Mesothelial cell of epicardium (in vitro differentiated cells): ENCODE data around the gene DCAF12. TPM values are rescaled to one million over a fixed set of nuclear protein-coding genes. Genes with fewer than 3 reads are reported as not detected.

Source experiments
- DNase-seq, 2 experiments: peaks; one replicate each; pipeline ENCODE4 v3.0.0; 2021; ENCODE audit warnings: low spot score in 2 of 2; ENCODE audit not compliant: unreplicated experiment in 2 of 2
- H3K27ac Mint-ChIP-seq: 2 replicates; pipeline ENCODE4 v1.8.0; 2021; ENCODE audit warnings: mixed read lengths
- H3K27me3 Mint-ChIP-seq: 2 replicates; pipeline ENCODE4 v1.8.0; 2021; ENCODE audit warnings: low read depth, mixed read lengths
- H3K36me3 Mint-ChIP-seq: 2 replicates; pipeline ENCODE4 v1.8.0; 2021; ENCODE audit warnings: mixed read lengths
- H3K4me1 Mint-ChIP-seq: 2 replicates; pipeline ENCODE4 v1.8.0; 2021; ENCODE audit warnings: mixed read lengths
- H3K4me3 Mint-ChIP-seq: 2 replicates; pipeline ENCODE4 v1.8.0; 2021; ENCODE audit warnings: mild to moderate bottlenecking, moderate library complexity, mixed read lengths
- H3K9me3 Mint-ChIP-seq: 2 replicates; pipeline ENCODE4 v1.8.0; 2021; ENCODE audit warnings: mixed read lengths
- total RNA-seq: library from RNA; stranded (reverse); gene quantifications from 3 replicates; pipeline ENCODE4 v1.2.1, GENCODE V29; 2021
- TF ChIP-seq, protein P1 (sequence below): fragments of 200-600 bp; sonication (generic); IDR thresholded peaks from one replicate; pipeline ENCODE4 v1.5.0; 2021; ENCODE audit warnings: antibody characterized with exemption; ENCODE audit not compliant: unreplicated experiment

Gene DCAF12
- total RNA-seq, 1 donor from 2014 or later = 35.2 TPM

DNA sequence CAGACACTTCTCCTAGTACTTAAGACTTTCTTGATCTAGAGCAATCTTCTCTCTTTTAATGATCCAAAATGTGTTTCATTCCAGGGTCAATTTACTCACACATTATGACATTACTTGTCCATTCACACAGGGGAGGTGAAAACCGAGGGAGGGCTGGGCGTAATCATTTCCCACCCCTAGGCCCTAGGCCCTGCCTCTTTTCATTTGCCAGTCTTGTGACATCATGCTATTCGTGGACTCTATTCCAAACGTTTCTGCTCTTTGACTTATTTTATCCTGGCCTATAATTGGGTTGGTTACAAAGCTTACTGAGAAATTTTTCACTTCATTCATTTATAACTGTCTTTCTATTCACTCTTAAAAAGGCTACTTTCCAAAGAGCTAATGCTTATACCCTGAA is 2.4 kb downstream of the DCAF12 start:
- no peak for DNase-seq

DNA sequence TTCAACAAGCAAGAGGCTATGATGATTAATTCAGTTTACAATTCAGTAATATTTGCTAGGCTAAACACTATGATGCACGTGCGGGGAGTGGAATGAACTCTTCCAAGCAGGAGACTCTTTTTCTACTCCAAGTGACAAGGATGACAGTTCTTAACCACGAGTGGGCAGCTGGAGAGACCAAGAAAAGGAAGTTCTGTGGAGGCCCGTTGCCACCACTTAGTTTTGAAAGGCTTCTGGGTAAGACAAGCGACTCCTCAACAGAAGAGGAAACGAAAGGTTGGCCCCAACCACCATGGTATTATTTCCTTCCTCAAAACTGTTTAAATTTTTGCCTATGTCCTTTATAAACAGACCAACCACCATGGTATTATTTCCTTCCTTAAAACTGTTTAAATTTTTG is 2.8 kb downstream of the DCAF12 start:
- no peaks in the 10 kb centered on the region for H3K9me3 Mint-ChIP-seq
- H3K27ac Mint-ChIP-seq = no peak overlapping the region
- peaks cover 30% of the 10 kb centered on the region for H3K4me1 Mint-ChIP-seq
- peaks cover 24% of the 10 kb centered on the region for H3K36me3 Mint-ChIP-seq
- DNase-seq = no peak
- no peak overlapping the region for H3K4me3 Mint-ChIP-seq
- H3K27me3 Mint-ChIP-seq = no peaks in the 10 kb centered on the region
- TF ChIP-seq, protein P1, sequence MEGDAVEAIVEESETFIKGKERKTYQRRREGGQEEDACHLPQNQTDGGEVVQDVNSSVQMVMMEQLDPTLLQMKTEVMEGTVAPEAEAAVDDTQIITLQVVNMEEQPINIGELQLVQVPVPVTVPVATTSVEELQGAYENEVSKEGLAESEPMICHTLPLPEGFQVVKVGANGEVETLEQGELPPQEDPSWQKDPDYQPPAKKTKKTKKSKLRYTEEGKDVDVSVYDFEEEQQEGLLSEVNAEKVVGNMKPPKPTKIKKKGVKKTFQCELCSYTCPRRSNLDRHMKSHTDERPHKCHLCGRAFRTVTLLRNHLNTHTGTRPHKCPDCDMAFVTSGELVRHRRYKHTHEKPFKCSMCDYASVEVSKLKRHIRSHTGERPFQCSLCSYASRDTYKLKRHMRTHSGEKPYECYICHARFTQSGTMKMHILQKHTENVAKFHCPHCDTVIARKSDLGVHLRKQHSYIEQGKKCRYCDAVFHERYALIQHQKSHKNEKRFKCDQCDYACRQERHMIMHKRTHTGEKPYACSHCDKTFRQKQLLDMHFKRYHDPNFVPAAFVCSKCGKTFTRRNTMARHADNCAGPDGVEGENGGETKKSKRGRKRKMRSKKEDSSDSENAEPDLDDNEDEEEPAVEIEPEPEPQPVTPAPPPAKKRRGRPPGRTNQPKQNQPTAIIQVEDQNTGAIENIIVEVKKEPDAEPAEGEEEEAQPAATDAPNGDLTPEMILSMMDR = no peak

More for the DNA sequence above, 2.4 kb downstream of the DCAF12 start:
- TF ChIP-seq, protein P1 = no peak
- H3K27ac Mint-ChIP-seq = no peak overlapping the region
- peaks cover 30% of the 10 kb centered on the region for H3K4me1 Mint-ChIP-seq
- H3K4me3 Mint-ChIP-seq = no peak overlapping the region
- H3K27me3 Mint-ChIP-seq = no peaks in the 10 kb centered on the region
- no peaks in the 10 kb centered on the region for H3K9me3 Mint-ChIP-seq
- peaks cover 21% of the 10 kb centered on the region for H3K36me3 Mint-ChIP-seq

DNA sequence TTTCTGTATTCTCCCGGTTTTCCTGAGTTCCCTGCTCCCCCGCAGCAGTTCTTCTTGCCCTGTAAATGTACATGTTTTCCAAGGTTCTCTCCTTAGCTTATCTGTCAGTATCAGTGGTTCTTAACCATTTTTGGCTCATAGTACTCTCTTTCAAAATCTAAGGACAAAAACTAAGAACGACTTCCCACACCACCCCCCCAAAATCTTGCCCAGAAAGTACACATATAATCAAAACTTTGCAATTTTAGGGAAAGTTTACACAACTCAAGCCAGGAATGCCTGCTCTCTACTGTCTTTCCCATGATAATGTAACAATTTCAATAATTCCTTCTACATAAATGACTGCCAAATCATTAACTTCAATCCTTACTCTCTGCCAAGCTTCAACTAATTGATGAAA is 4.5 kb downstream of the DCAF12 start:
- H3K4me1 Mint-ChIP-seq = peaks cover 27% of the 10 kb centered on the region
- peaks cover 24% of the 10 kb centered on the region for H3K36me3 Mint-ChIP-seq
- TF ChIP-seq, protein P1 = no peak
- no peak overlapping the region for H3K4me3 Mint-ChIP-seq
- no peaks in the 10 kb centered on the region for H3K9me3 Mint-ChIP-seq
- DNase-seq = no peak
- no peak overlapping the region for H3K27ac Mint-ChIP-seq
- H3K27me3 Mint-ChIP-seq = no peaks in the 10 kb centered on the region

DNA sequence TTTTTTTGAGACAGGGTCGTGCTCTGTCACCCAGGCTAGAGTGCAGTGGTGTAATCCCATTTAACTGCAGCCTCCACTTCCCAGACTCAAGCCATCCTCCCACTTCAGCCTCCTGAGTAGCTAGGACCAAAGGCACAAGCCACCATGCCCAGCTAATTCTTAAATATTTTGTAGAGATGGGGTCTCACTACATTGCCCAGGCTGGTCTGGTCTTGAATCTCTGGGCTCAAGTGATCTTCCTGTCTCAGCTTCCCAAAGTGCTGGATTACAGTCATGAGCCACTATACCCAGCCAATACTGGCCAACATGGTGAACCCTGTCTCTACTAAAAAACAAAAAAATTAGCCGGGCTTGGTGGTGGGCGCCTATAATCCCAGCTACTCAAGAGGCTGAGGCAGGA is 6.8 kb downstream of the DCAF12 start:
- TF ChIP-seq, protein P1 = no peak
- Mint-ChIP-seq H3K27me3 (no peaks in the 10 kb centered on the region), H3K27ac (no peak overlapping the region), H3K36me3 (peaks cover 34% of the 10 kb centered on the region), H3K4me1 (peaks cover 15% of the 10 kb centered on the region), H3K9me3 (no peaks in the 10 kb centered on the region), H3K4me3 (no peak overlapping the region)
- DNase-seq = no peak

DNA sequence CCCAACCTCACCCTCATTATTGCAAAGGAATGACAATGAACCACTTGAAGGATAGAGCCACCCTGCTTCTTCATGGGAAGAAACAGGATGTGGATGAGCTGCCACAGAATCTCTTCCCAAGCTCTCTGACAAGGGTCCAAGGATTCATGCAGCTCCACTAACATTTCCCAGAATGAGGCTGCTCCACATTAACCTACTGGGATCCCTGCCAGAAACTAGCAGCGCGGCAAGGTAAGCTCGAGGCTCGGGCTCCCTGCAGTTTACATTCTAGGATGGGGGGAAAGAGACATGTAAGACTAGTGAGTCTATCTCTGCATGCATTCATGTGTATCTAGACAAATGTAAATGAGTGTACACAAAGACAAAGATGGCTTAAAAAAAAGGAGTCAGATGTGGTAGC is 12.1 kb downstream of the DCAF12 start:
- no peaks in the 10 kb centered on the region for H3K4me1 Mint-ChIP-seq
- H3K4me3 Mint-ChIP-seq = no peak overlapping the region
- DNase-seq = no peak
- TF ChIP-seq, protein P1 = no peak
- no peaks in the 10 kb centered on the region for H3K9me3 Mint-ChIP-seq
- H3K27me3 Mint-ChIP-seq = no peaks in the 10 kb centered on the region
- peaks cover 37% of the 10 kb centered on the region for H3K36me3 Mint-ChIP-seq
- H3K27ac Mint-ChIP-seq = no peak overlapping the region

DNA sequence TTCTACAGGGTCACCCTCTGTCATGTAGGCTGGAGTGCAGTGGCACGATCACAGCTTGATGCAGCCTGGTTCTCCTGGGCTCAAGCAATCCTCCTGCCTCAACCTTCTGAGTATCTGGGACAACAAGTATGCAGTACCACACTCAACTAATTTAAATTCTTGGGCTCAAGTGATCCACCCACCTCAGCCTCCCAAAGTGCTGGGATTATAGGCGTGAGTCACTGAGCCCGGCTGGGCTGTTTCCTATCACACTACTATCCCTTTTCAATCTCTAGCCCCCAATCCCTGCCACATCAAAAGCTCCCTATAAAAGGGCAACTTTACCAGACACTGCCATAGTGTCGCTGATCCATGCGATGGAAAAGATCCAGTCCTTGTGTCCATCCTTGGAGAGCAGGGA is 20.4 kb downstream of the DCAF12 start:
- TF ChIP-seq, protein P1 = no peak
- no peak for DNase-seq
- Mint-ChIP-seq H3K9me3 (no peaks in the 10 kb centered on the region), H3K27ac (no peak overlapping the region), H3K4me3 (no peak overlapping the region), H3K4me1 (no peaks in the 10 kb centered on the region), H3K27me3 (no peaks in the 10 kb centered on the region), H3K36me3 (peaks cover 28% of the 10 kb centered on the region)
